ENCODE data around the gene TXLNB.
A peak's percentile ranks its signal among the peaks of the same experiment; 100 is the strongest.

TXLNB gene

DNA sequence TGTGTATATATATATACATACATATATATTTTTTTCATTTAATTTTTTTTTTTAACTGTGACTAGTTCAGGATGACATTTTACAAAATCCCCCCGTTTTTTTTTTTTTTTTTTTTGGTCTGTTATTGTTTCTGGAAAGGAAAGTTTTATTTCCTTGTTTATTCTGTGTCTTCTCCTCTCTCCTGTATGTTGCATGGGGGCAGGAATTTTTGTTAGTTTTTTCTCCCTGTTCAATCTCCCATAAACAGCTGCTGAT, 32.4 kb upstream of the TXLNB start:
- TF ChIP-seq, protein P1, sequence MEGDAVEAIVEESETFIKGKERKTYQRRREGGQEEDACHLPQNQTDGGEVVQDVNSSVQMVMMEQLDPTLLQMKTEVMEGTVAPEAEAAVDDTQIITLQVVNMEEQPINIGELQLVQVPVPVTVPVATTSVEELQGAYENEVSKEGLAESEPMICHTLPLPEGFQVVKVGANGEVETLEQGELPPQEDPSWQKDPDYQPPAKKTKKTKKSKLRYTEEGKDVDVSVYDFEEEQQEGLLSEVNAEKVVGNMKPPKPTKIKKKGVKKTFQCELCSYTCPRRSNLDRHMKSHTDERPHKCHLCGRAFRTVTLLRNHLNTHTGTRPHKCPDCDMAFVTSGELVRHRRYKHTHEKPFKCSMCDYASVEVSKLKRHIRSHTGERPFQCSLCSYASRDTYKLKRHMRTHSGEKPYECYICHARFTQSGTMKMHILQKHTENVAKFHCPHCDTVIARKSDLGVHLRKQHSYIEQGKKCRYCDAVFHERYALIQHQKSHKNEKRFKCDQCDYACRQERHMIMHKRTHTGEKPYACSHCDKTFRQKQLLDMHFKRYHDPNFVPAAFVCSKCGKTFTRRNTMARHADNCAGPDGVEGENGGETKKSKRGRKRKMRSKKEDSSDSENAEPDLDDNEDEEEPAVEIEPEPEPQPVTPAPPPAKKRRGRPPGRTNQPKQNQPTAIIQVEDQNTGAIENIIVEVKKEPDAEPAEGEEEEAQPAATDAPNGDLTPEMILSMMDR (conservative IDR thresholded peaks at IDR 0.05) = no peak
- peak overlapping the region; percentile 47; the same call in 1 of the 2 replicates for H3K27ac ChIP-seq

DNA sequence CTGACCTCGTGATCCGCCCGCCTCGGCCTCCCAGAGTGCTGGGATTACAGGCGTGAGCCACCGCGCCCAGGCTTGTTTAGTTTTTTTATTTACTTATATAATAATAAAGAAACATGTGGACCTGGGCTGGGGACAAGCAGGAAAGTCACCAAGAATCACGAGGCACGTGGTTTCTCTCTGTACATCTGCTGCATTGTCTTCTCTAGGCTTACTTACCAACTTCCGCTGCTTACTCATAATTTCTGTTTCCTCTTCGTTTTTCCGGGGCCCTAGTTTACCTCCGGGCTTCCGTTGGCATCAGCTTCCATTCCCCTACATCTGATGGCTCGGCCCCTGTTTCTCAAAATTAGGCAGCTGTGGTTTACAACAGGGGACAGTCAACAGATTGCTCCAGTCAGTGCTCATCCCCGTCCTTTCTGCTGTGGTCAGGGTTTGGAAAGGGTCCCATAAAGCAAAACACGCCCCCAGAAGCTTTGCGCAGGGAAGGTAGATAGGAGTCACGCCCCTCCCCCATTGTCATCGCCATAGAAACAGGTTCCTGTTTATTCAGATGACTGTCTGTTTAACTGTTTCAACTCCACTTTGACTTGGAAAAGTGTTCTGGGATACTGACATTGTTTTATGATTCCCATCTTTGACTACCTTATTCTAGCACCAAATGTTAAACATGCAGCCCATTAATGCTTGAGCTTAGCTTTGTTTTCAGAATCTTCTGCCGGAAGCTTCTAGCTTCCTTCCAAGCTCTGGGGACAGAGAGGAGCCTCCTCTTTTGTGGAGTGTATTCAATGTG, 31.9 kb upstream of the TXLNB start:
- H3K27ac ChIP-seq = peak overlapping the region; percentile 47; the same call in 1 of the 2 replicates
- TF ChIP-seq, protein P1 (conservative IDR thresholded peaks at IDR 0.05) = no peak

DNA sequence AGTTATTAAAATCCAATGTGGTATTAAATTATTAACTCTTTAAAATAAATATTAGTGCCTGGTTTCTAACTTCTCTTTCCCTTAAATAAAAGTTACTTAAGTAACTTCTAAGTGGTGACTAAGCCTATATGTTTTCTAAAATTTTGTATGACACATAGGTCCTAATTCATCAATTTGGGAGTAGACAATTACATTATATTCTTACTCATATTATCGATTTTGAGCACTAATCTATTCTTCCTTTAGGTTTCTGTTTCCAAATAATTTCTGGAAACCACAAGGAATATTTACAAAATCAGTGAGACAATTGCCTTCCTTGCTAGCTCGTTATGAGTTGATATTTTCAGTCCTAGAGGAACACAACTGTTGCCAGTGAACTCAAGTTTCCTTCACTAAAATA, 28.3 kb upstream of the TXLNB start:
- TF ChIP-seq, protein P1 (conservative IDR thresholded peaks at IDR 0.05) = no peak
- H3K27ac ChIP-seq = no peak overlapping the region

DNA sequence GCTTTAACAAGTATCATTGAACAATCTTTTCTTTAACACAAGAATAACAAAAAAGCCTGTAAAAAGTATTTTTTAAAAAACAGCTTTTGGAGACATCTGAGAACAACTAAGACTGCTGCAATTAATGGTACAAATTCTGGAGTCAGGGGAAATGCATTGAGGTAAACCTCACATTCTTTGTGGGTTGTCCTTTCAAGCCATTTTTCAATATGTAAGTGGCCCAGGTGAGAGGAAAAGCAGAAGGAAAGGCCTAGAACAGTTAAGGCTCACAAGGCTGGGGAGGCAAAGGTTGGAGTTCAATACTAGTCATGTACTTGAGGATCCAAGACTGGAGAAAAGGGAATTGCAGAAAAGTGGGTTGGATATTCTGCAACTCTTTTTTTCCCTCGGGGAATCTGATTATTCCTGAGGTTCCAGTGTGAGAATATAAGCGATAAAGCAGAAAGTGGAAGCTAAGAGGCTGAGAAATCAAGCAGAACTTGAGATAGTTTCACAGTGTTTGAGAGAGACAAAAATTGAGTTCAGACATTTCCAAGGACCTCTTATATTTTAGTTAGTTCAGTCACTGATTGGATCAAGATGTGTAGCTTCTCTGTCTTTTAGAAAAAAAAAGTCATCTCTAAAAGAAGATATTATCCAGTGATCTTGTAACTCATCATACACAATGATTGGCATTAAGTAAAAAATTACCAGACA, 25.0 kb upstream of the TXLNB start:
- H3K27ac ChIP-seq = no peak overlapping the region
- TF ChIP-seq, protein P1 (conservative IDR thresholded peaks at IDR 0.05) = no peak

DNA sequence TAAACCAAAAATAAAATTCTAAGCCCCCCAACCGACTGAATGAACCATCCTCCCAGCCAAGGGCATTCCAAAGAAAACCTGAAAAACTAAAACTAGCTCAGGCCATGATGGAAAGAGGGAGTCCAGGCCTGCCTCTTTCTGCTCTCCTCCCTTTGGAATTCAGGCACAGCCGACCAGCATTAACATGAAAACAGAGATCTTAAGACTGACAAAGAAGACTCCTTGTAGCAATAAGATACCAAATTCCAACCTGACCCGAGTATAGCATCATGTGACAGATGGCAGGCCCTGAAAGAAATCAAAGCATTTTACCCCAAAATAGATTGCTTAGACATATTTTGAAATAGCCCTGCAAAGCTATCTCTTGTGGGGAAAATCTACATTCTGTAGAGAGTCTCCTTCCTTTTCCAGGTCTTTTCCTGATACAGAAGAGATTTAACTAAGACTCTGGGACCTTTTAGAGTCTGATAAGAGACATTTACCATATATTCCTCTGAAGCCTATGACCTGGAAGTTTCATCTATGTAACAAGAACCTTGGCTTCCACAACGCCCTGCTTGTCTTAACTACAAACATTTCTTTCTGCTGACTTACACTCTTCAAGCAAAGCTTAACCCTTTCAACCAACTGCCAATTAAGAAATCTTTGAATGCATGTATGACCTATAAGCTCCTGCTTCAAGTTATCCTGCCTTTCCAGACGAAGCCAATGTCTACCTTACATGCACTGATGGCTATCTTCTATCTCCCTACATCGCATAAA, 22.2 kb upstream of the TXLNB start:
- no peak overlapping the region for H3K27ac ChIP-seq
- TF ChIP-seq, protein P1 (conservative IDR thresholded peaks at IDR 0.05) = no peak

DNA sequence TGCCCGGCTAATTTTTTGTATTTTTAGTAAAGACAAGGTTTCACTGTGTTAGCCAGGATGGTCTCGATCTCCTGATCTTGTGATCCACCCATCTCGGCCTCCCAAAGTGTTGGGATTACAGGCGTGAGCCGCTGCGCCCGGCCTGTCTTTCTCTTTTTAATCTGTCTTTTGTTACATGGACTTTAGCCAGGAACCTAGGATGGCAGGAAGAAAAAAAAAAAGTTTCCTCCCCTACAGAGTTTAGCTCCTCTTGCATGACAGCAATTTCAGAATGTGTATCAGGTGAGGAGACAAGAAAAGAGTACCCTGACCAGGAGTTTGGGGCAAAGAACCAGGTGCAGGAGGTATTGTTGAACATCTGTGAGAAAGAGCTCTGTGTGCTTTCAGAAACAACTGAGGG, 21.4 kb upstream of the TXLNB start:
- TF ChIP-seq, protein P1 (conservative IDR thresholded peaks at IDR 0.05) = no peak
- no peak overlapping the region for H3K27ac ChIP-seq

DNA sequence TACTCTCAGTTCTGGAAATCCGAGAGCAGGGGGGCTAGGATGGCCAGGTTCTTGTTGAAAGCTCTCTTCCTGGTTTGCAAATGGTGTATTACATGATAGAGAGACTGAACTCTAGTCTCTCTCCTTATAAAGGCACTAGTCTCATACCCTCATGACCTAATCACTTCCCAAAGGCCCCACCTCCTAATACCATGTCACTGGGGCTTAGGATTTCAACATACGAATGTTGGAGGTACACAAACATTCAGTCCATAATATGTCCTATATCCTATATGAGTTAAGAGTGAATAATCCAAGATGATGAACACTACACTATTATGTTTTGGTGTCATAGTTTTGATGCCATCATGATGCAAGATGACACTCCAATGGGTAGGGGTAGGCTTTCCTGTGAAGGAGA, 20.0 kb upstream of the TXLNB start:
- H3K27ac ChIP-seq = no peak overlapping the region
- TF ChIP-seq, protein P1 (conservative IDR thresholded peaks at IDR 0.05) = no peak
